Germinal center (tissue), 1 donor: ENCODE measurements around the gene CRADD.

Experiments
- DNase-seq: peaks from one replicate; pipeline ENCODE4 v3.0.0; 2012; ENCODE audit warnings: mixed read lengths, low spot score

The CRADD gene

DNA sequence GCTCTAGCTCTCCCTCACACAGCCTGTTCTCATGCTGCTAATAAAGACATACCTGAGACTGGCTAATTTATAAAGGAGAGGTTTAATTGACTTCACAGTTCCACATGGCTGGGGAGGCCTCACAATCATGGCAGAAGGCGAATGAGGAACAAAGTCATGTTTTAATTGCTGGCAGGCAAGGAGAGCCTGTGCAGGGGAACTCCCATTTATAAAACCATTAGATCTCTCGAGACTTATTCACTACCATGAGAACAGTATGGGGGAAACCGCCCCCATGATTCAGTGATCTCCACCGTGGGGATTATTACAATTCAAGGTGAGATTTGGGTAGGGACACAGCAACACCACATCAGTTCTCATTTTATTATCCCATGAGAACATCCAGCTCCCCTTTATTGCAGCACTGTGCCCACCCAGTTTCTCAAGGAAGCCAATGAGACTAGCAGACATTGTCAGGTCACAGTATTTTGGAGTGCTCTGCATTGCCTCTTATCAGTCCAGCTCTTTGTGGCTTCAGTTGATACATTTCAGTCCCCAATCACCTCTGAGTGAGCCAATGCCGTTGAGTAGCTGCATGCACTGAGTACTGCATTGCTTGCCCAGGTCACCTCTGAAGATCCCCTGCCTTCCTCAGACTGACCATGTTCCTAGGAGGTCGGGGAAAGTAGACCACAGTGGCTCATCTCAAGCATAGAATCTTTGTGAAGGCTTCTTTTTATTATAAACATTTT lies 131.2 kb downstream of the CRADD start:
- no peak for DNase-seq

DNA sequence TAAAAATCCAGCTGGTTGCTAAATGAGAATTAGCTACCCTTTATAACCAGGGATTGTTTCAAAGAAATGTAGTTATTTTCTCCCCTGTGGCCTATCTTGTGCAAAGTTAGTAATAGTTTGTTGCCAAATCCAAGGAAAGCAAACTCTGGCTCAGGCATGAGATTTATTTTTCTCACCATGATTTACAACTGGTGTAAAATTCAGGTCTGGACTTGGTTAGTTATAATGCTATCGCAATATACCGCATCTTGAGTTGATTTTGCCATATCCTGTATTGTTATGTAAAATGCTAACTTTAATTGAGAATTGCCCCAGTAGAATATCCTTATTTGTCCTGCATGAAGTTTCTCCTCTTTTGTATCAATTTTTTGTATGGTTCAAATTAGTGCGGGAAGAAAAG lies 135.5 kb downstream of the CRADD start:
- DNase-seq = no peak

DNA sequence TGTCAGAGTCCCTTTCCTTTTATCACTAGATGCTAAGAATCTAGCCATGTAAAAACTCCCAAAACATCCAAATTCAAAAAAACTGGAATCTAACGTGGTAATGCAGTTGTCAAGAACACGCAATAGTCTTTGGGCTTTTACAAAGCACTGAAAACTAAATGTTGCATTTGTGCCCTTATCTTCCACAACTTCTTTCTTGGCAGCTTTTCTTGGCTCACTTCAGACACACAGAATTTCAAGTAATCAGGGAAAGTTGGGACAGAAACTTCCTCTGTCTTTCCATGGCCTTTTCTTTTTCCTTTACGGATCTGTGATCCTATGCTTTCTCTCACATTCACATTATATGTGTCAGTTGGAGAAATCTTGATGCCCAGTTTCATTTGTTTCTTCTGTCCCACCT lies 136.0 kb downstream of the CRADD start:
- no peak for DNase-seq

DNA sequence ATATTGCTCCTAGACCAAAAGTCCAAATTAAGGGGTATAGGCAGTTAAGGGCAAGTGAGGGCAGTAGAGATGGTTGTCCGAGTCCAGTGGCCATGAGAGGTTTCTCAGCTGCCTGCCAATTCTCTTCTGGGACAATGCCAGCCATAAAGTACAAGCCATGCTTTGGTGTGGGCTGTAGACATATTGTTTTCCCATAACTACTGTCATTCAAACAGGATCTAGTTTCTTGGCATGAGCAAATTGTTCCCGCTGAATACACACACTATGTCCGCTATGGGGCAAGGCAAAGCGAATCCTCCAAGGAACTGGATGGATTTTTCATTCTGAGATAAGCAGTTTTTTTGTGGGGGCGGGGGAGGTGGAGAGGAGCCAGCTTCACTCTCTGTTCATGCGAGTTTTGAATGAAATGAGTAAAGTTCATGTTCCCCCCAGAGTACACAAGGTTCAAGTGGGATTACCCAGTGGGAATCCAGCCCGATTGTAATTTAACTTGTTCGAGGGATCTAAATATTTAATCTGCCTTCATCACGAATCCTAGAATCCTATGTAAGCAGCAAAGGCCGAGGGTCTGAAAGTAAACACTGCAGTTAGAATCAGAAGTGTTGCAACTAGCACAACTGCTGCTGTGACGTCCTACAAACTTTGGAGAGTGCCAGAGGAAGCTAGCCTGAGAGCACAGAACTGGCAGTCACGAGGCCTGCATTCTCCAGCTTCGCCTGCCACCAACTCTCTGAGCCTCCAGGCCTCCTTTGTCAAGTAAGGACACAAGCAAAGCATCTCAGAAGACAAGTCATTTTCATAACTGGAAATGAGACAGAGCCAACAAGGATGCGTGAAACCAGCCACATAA lies 137.0 kb downstream of the CRADD start:
- no peak for DNase-seq

DNA sequence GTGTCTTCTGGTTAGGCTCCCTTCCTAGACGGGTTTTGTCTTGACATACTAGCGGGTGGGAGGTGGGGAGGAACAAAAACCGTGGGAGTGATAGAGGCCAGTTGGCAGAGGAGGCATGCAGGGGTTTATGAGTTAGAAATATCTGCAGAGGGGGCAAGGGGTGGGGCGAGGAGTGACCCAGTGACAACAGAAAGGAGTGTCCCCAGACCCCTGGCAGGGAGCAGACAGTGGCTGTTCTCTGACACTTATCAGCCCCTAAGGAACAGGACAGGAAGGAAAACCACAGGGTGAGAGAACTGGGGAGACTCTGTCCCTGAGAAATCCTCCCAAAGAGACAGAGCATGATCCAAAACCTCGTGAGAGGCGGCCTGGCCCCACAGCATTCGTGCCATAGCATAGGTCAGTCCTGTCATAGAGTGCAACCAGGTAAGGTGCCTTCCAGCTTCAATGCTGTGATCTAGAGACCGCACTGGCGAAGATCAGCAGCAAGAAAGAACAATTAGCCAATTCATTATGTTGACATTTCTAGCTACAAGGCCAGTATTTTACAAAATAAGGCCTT lies 141.4 kb downstream of the CRADD start:
- DNase-seq = no peak

DNA sequence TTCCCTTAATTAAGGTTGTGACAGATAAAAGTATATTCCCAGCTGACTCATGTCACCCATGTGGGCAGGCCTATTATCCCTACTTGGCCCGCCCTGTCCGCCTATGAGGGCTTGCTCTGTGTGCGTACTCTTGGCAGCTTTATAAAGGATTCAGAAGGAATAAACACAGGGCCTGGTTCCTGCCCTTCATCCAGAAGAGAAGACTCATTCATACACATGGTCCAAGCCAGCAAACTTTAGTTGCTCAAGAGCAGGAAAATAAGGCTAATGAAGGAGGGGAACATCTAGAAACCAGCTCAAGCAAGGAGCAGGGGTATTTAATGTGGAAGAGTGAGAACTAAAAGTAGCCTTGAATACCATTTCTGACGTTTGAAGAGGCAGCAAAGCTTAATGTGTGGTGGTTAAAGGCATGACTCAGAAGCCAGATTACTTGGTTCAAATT lies 141.9 kb downstream of the CRADD start:
- DNase-seq = no peak

DNA sequence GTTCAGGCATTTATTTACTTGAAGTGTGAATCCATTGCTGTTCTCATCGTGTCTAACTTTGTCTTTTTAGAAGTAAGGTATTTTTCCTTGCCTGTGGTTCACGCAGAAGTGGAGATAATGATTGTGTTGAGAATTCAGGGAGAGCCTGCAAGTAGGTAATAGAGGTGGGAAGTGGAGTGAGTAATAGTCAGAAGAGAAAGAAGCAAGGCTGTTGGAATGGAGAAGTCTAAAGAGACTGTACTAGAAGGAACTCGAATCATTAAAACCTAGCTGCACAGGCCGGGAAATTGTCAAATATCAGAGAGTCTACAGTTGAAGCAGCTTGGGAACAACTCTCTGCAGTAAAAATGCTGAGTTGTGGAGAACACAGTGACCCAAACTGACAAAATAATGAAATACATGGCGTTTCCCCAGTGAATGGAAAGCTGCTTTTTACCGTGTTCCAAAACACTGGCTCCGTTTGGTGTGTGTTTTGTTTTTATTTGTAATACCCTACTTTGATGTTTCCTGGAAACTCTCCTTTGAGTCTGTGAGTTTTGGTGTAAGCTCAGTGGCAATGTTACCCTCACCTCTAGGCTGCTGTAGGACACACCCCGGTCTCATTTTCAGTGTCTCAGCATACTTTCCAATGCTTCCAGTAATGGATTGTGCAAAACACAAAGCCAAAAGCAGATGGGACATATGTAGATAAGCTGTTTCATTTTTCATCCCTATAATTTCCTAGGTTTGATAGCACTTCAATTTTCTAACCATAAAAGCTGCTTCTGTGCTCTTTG lies 146.6 kb downstream of the CRADD start:
- no peak for DNase-seq

DNA sequence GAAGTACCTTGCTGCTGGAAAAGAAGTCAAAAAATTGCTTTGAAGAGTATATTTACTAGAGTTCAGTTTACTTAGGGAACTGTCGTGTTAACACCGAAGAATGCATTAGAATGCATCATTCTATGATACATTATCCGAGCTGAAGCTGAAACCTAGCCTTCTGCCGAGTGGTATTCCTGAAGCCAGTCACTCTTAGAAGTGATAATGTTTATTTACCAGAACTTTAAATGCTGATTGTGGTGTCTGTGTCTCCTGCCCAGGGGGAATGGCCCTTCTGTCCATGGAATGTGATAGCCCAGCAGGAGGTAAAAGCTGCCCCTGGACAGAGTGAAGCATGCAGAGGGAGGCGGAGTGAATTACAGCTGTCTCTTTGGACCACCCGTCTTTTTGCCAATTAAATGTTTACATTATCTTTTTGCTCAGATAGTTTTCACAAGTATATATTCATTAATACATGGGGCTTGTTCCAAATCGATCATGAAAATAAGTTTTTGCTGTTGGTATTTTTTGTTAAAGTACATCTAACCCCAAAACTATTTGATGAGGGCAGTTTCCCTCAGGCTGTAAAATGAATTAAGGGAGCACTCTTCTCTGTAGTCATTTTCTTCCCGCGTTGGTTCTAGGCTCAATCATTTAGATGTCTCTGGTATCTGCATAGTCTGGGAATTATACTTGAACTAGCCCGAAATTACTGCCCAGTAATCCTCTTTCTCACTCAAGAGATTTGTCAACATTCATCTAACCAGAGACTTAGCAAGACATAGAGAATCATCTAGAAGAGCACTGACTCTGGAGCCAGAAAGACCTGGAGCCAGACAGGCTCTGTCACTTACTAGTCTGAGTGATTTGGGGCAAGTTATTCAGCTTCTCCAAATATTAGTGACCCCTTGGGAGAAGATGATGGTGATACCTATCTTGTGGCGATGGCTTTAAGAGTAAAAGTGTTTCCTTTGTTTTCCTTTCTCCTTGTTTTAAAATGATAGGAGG lies 147.6 kb downstream of the CRADD start:
- no peak for DNase-seq

DNA sequence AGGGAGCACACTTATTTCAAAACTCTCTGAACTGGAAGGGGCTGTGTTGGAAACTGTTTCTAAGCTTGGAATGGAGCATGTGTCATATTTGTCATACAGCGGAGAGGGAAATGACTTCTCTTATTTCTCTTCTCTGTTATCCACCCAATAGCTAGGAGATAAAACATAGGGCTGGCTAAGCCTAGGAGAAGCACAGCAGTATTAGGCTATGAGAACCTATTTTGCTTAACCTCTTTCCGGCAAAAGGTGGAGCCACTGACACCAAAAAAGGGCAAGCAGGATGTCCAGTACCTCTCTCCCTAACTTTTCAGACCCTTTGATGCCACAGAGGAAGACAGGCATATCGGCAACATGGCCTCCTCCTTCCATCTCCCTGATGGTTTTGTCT lies 148.3 kb downstream of the CRADD start:
- no peak for DNase-seq

DNA sequence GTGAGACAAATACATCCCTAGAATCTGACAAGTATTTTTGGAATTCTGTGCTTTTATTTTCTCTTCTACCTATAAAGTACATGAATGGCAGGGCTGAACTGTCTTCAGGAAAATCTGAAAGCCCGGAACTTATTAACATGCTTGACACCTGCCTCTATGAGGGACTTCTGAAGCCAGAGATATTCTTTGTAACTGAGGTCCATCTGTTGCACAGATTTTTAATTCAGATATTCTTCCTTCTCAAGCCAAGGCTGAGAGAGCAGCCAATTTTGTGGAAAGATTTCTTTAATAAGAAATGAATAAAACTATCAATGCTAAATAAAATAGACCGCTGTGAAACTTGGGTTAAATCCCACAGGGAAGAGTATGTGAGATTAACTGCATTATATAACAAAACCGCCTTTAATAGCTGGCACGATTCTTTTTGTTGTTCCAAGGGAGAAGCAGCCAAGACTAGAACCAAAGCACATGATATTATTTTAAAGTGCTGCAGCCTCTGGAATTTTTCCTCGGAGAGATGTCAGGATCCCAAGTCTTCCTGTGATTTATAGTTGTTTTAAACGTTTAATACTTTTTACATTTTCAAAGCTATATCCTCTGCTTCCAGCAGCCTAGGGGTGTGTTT lies 148.9 kb downstream of the CRADD start:
- DNase-seq = no peak

DNA sequence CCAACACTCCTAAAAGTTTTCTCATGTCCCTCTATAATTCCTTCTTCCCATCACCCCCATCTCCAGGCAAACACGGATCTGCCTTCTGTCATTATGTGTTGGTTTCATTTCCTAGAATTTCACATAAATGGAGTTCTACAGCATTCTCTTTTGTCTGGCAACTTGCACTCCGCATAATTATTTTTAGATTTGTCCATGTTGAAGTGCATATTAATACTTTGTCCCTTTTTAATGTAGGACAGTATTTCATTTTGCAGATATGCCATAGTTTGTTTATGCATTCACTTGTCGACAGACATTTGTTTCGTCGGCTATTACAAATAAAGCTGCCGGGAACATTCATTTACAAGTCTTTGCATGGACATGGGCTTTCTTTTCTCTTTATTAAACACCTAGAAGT lies 150.0 kb downstream of the CRADD start:
- DNase-seq = no peak

DNA sequence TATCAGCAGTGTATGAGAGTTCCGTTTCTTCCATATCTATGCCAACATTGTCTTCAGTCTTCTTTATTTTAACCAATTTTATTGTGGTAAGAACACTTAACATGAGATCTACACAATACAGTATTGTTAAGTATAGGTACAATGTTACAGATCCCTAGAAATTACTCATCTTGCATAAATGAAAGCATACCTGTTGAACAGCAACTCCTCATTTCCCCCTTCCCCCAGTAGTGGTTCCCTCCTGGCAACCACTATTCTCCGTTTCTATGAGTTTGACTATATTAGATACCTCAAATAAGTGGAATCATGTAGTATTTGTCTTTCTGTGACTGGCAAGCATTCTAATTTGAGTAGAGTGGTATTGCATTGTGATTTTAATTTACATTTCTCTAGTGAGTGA lies 150.5 kb downstream of the CRADD start:
- no peak for DNase-seq

DNA sequence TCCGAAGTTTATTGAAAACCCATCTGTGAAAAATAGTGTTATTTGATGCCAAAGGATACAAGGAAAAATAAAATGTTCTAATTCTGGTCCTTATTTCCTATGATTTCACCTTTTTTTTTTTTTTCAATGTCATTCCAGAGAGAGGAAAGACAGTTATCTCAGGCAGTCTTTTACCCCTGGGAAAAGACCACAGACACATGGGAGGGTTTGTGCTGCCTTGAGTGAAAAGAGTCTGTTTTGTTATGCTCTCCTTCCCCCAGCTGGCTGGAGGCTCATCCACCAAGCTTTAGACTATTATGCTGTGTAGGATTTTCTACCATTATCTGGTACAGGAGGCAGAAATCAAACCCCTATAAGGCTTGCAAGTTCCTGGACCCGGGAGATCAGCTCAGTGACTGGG lies 151.8 kb downstream of the CRADD start:
- DNase-seq = no peak

DNA sequence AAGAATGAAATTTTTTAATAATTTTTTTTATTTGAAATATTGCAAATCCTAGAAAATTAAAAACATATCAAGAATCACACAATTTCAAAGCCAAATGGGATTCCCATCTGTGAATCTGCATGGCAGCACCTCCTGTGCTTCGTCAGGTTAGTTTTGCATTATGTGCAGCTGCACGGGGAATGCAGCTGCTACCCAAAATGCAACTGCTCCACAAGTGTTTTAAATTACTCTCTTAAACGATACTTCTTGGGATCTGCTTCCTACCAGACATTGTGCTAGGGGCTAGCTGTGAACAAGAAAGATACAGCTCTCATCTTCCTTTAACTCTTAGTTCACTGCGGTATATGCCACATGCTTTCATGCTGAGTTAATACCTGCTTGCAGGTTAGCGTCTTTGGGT lies 154.2 kb downstream of the CRADD start:
- DNase-seq = no peak

DNA sequence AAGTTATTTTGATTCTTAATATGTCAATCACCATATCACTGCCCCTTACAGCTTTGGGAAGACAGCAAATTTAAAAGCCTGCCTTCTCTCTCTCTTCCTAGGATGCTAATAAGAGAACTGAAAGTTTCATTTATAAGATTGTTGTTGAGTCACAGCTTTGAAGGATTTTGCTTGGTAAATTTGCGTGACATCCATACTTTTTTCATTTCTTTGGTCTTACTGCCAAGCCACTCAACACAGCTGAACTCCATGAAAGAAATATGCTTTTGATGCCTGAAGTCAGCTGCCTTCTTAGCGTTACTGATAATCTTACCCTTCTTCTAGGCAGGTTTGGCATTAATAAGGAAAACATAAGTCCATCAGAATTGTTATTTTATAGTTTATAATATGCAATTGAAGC lies 155.0 kb downstream of the CRADD start:
- DNase-seq = no peak

DNA sequence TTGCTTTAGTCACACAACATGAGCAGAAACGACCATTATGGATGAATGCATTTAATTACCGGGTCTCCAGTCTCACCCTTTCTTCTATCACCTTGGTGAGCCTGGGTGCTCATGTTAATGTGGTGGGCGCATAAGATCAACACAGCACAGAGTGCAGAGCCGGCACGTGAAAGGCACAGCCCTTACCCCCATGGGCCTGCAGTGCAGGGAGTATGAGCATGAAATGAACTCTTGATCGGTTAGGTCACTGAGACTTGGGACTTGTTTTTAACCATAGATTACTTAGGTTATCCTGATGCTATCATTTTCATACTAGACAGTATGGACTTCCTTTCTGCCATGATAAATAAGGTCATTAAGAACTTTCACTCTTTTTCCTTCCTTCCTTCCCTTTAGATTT lies 156.8 kb downstream of the CRADD start:
- DNase-seq = no peak

DNA sequence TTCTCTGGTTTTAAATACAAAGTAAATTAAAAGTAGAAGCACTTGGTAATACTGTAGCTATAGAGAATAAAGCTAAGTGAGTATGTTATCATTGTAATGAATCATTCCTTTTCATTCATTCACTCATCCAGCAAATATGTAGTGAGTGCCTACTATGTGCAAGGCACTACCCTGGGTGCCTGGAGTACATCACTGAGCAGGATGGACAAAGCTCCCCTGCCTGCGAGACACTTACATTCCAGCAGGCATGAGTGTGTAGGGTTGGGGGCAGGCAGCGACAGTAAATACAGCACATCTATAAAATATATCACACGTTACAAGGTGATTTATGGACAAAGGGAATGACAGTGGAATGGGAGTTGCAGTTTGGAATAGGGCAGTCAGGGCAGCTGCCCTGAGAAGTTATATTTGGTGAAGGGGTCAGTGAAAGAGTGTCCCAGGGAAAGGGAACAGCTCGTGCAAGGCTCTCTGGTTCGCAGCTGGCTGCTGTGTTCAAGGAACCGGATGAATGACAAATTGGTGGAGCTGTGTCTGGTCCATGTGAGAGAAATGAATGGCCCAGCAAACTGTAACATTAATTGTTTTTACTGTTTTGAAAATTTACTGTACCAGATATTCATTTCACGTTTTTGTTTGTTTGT lies 159.6 kb downstream of the CRADD start:
- no peak for DNase-seq

DNA sequence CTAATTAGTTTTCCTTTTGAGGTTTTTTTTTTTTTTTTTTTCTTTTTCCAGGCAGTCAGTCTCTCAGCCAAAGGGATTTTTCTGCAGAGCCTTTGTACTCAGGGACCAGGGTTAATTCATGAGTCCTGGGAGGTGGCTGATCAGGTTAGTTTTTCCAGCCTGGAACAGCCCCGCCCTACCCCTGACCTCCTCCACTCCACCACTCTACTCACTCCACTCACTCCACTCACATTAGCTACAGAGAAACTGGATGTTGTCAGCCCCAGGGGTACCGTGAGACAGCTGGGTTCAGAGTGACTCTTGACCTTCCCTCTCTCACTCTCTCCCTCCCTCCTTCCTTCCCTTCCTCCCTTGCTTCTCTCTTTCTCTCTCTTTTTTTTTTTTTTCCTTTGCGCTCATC lies 161.0 kb downstream of the CRADD start:
- DNase-seq = no peak

DNA sequence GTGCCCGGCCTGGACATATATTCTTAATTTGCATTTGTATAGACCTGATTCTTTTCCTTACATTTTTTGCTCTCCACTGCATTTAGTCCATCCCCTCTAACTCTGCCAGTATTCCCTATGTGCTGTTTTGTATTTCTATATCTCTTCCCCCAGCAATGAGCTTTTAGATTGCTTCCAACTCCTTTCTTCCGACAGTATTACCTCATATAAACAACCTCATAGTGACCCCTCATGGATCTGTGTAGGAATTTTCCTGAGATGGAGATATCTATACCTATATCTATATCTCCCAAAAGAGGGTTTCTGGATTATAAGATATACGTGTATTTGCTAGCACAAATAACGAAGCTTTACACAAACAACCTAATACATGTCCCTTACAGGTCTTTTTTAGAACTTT lies 161.9 kb downstream of the CRADD start:
- no peak for DNase-seq

DNA sequence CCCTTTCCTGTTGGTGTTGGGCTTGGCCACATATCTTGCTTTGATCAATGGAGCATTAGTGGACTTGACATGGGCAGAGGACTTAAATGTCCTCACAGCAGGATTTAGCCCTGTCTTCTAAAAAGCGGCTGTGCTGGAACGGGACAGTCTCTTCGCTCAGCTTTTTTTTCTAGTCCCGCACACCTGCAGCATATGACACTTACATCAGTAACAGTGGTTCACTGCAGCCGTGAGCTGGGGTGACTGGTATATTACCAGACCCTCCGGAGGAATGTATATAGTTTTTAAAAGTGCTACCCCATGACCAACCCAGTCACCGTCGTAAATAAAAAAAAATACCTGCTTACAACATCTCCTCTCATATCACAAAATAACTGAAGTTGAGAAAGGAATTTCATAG lies 164.5 kb downstream of the CRADD start:
- DNase-seq = no peak
